ENCODE measurements around the gene PTPRT.

PTPRT gene

GRCh38 chr20:42346189-42347170, 843.2 kb downstream of the PTPRT start:
- DNase-seq: no peak

- no peak for DNase-seq
Observed at GRCh38 chr20:42341654-42342053, 848.1 kb downstream of the PTPRT start.

GRCh38 chr20:42340368-42340767, 849.3 kb downstream of the PTPRT start:
- DNase-seq: no peak

GRCh38 chr20:42338294-42339201, 851.2 kb downstream of the PTPRT start:
- no peak for DNase-seq

DNA sequence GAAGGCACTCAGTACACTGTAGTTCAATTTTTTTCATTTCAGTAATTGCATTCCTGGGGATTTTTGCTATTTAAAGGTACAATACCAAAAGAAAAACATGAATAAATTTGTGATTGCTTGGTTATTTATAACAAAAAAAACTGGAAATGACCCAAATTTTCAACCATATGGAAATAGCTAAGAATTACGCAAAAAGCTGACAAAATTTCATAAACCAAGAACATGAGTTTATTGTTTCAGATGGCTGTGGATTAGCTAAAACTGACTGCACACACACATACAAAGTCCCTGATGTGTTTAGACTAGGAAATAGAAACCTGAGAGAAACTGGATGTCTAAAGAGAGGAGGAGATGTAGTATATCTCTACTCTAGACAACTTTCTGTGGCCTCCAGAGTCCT, 853.1 kb downstream of the PTPRT start:
- no peak for DNase-seq

DNA sequence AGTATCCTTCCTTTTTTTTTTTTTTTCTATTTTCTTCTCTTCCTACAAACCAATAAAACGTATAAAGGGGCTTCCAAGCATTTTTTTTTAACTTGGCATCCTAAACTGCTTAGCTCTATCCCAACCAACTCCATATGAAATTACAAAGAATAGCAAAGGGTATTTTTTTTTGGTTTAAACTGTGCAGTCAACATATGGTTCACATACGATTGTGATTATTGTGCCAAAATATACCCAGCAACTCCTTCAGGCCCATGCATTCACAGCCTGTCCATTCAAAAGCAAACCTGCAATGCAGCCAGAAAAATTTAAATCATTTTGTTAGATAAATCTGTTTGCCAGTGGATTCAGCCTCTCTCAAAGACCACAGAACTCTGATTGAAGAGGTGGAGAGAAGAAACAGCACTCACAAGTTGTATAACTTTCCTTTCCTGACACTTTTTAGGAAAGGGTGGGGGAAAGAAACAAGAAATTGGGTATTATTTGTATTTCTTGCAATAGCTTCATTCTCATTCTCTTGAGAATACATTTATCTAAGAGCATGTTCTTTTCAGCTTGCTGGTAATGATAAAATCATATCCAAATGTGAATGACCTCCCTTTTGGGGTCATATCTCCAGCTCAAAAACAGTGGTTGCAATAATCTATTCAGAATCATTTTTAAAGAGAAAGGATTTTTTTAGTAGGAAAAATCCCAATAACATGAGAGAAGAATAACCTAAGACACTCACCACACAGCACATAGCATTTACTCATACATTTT, 870.3 kb downstream of the PTPRT start:
- DNase-seq: no peak

- no peak for DNase-seq
Observed at GRCh38 chr20:42313704-42314103, 876.0 kb downstream of the PTPRT start.

GRCh38 chr20:42309050-42309449, 880.7 kb downstream of the PTPRT start:
- peak; percentile 82 for DNase-seq

DNA sequence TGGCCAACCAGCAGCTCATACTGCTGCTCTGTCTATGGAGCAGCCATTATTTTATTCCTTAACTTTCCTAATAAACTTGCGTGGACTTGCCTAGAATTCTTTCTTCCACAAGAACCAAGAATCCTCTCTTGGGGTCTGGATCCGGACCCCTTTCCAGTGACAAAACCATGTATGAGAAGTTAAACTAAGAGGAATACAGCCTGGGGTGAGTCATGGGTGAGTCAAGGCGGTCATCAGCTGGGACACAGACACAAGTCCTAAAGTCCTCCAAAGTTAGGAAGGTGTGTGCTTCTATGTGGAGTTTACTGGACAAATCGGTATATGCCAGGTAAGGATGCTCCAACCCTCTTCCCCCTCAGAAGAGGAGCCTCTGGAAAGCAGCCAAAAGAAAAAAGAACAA, 881.5 kb downstream of the PTPRT start:
- DNase-seq: no peak

DNA sequence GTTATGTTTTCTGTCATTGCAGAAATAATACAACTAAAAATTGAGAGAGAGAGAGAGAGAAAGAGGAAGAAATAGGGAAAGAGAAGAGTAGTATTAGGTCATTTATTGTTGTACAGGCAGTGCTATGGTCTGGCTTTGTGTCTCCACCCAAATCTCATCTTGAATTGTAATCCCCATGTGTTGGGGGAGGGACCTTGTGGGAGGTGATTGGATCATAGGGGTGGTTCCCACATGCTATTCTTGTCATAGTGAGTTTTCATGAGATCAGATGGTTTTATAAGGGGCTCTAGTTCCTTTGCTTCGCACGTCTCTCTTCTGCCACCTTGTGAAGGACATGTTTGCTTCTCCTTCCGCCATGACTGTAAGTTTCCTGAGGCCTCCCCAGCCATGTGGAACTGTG, 894.1 kb downstream of the PTPRT start:
- DNase-seq: no peak

GRCh38 chr20:42294976-42295375, 894.7 kb downstream of the PTPRT start:
- DNase-seq: no peak

GRCh38 chr20:42281801-42282200, 907.9 kb downstream of the PTPRT start:
- DNase-seq: no peak

DNA sequence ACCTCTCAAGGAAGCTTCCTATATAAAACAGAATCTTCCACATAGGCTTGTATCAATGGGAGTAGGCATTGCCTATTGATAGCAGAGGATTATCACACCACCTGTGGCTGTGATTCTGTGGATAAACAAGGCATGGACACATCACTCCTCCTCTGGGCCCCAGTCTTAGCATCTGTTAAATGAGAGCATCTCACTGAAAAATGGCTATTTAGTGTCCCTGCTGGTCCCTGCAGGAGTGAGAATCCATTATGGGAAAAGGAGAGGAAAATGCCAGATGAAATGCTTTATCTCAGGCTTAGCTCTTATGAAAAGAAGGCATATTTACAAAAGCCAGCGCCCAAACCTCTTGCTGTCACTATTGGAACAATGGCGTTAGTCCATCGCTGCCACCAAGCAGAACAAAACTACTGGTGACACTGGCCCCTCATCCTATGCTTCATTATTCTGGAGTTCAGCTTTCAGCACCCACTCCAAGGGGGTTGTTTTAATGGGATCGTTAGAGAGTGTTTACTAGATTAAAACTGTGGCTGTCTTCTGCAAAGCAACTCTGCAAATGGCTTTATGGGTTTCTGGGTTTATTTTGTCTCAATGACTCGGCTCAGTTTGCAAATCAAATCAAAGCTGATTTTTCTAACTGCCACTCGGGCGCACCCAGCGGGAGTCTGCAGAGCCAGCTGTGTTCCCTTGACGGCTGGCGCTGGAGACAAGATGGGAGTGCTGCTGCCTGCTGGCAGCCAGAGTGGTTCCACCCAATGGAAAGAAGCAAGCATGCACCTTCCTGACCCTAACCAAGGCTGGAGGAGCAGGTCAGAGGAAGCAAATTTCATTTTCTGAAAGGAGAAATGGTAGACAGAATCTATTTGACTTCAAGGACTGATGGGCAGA, 912.7 kb downstream of the PTPRT start:
- peak; percentile 48 for DNase-seq

DNA sequence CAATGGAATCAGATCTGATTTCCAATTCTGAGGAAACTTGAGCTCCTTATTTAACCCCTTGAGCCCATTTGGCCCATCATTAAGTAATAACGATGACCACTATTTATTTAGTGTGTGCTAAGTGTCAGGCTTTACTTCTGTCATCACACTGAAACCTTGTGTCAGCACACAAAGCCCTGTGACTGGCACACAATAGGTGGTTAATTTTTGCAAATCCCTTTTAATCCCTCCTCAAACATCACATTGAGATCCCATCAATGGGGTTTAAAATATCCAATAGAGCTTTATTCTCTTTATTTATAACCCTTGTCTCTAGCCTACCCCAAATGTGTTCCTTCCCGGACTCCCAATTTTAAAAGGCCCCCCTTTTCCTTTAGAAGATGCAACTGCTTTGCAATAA, 914.7 kb downstream of the PTPRT start:
- DNase-seq: no peak

- DNase-seq: no peak
Observed at GRCh38 chr20:42272516-42272915, 917.2 kb downstream of the PTPRT start.

DNA sequence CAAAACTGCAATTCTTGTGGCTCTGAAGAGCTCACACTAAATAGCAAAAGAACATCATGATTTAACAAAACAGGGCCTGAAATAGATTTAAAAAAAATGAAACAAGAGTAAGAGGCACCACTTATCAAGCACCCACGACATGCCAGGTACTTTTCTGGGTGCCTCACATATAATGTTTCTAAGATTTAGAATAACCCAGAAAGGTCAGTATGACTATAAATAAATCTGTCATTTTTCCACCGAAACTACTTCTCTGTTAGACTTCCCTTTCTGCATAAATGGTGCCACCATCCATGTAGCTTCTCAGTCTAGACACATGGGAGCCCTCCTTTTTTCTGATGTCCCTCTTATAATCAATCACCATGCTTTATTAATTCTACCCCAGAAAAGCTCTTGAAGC, 919.2 kb downstream of the PTPRT start:
- DNase-seq: no peak

- no peak for DNase-seq
Observed at GRCh38 chr20:42267793-42268384, 921.8 kb downstream of the PTPRT start.

DNA sequence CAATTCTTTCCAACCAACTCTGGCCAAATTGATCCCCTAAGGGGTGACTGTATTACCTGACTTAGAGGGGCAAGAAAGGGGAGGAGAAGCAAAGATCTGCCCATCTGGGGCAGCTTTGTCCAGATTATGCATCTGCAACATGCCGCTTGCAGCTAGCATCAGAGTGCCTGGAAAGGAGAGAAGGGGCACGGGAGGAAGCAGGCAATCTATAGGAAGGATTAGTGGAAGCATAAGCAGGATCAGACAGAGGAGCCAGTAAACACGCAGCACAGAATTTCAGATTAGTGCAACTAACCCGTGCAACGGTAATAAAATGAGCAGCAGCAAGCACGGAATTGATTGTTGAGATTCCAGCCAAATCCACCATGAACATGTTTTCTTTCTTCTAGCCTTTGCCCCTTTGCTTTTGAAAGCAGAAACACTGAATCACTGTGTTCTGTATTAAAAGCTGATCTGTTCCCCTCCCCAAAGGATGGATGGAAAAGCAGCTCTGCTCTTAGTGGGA, 927.9 kb downstream of the PTPRT start:
- DNase-seq: no peak

GRCh38 chr20:42260184-42260583, 929.5 kb downstream of the PTPRT start:
- no peak for DNase-seq

DNA sequence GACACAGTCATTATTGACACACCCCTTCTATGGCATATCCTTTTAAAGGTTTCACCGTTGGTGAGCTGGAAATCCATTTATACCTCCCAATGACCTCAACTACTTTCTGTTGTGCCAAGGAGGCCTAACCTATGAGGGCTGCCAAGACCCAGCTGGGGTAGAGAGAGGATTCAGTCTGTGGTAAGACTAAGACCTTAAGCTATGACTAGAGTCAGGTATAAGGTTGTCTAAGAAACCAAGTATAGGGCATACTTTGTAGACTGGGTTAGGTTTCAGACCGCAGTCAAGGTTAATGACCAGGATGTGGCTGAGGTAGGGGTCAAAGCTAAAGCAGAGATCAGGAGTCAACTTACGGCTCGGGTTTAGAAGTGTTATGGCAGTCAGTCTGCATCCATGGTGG, 930.3 kb downstream of the PTPRT start:
- DNase-seq: no peak
